NCI-H2196 treated with DMSO at 0.1 percent for 48 hours (cell line): ENCODE results near the gene DHH.

Experiments
- DNase-seq: peaks from one replicate; lab custom pipeline; 2025; ENCODE audit not compliant: unreplicated experiment; lab: John Stamatoyannopoulos, UW

The DHH gene

GRCh38 chr12:49051777-49052438, 42.7 kb downstream of the DHH start:
- no peak for DNase-seq

GRCh38 chr12:49051373-49051764, 43.2 kb downstream of the DHH start:
- DNase-seq, result no peak

- DNase-seq, result no peak
These were observed 43.9 kb downstream of the DHH start for GRCh38 chr12:49050507-49051372.

DNA sequence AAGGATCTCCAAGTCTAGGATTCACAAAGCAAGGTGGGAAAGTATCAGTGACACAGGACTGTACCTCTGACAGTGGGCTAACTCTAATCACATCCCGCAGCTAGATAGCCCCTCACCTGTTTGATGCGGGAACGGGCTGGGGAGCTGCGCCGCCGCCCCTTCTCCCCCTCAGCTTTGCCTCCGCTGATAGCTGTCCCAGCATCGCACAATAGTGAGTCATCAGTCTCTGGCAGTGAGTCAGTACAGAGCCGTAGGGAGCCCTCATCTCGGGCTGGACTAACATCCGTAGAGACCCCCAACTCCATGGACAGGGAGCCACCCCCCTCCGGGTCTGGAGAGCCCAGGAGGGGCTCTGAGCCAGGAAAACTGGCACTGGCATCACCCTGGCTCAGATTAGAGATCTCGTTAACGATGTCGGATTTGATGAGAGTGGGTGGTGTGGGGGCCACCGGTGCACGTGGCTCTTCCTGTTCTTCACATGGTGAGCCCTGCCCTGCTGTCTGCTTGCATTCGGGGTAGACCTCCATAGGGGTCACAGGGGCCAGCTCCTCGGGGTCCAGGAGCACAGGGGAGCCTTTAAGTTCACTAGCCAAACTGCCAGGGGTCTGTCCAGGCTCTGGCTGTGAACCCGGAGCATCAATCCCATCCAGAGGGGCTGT, 44.9 kb downstream of the DHH start:
- no peak for DNase-seq

- no peak for DNase-seq
These were observed 45.6 kb downstream of the DHH start for GRCh38 chr12:49048953-49049352.

DNA sequence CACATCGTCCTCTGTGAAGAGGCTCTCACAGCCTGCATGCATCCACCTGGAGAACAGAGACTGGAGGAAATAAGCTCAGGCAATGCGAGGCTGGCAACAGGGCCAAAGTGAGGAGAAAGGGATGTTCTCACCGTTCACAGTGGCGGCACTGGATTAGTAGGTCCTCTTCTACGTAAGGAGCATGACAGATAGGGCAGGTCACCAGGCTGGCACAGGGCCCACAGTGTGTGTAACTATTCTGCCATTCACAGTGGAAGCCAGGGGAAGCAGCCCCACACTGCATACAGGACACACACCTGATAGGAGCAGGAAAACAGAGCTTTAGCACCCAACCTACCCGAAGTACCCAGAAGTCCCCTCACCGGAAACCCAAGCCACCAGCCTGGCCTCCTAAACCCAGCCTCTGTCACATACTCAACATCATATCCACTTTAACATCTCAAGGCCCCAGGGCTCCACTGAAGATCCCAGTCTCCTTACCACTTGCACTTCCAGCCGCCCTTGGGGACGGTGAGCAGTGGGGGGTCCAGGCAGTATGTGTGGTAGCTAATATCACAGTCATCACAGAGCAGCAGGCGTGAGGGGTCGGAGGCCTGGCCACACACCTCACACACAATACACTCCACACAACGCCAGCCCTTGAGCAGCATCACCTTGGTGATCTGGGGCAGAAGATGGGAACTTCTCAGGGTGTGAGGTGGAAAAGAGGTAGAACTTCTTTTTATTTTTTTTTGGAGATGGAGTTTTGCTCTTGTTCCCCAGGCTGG, 48.3 kb downstream of the DHH start:
- DNase-seq, result no peak

DNA sequence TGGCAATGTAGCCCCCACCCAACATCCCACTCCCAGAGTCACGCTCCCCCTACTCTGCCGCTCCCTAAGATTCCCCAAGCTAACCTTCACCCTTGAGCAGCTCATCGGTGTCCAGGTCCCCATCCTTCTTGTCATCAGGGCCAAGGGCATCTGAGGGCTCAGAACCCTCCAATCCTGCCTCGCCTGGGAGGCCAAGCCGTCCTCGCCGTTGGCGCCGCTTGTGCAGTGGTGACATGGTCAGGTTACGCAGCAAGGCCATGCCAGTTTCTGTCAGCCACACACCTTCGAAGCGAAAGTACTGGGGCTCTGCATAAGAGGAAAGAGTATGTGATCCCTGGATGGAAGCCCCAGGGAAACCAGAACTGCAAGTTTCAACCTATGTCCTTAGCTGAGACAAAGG, 49.9 kb downstream of the DHH start:
- DNase-seq, result no peak

GRCh38 chr12:49043856-49044258, 50.7 kb downstream of the DHH start:
- no peak for DNase-seq

- no peak for DNase-seq
These were observed 51.4 kb downstream of the DHH start for GRCh38 chr12:49043241-49043640.

DNA sequence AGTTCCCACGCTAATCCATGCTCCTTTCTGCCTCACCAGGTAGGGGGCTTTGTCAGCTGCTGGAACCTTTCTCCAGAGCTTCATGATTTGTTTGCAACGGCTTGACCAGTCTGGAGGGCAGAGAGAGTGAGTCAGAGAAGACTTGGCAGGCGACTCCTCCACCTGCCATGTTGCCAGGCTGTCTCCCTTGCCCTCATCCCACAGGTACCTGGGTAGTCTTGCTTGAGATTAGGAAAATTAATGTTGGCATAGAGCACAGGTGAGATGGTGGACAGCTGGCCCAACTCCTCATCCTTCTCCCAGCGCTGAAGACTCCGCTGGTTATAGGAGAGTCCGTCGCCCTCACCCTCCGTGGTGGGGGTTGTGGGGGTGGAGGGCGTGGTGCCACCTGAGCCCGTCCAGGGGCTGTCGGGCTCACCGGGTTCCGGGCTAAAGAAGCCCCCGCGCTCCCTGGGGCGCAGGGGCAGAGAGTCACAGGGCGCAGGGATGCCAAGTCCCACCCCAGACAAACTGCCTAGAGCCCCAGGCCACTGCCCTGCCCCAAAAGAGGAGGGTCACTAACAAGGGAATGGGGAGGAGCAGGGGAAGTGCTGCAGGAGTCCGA, 52.6 kb downstream of the DHH start:
- DNase-seq, result no peak

GRCh38 chr12:49041036-49041880, 53.3 kb downstream of the DHH start:
- no peak for DNase-seq

- no peak for DNase-seq
These were observed 54.2 kb downstream of the DHH start for GRCh38 chr12:49040364-49040855.

GRCh38 chr12:49039421-49040363, 54.9 kb downstream of the DHH start:
- DNase-seq, result no peak

- no peak for DNase-seq
These were observed 56.2 kb downstream of the DHH start for GRCh38 chr12:49038291-49038955.

DNA sequence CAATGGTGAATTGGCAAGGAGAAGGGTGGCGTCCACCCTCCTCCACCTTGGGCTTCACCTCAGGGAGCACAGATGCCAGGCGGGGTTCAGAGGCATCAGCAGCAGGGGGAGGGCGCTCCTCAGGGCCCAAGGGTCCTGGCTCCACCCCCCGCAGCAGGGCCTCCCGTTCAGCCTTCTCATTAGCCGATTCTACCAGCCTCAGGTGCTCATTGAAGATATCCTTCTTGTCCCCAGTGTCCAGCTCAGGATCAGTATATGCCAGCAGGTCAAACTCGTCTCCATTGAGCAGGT, 56.7 kb downstream of the DHH start:
- DNase-seq, result no peak

DNA sequence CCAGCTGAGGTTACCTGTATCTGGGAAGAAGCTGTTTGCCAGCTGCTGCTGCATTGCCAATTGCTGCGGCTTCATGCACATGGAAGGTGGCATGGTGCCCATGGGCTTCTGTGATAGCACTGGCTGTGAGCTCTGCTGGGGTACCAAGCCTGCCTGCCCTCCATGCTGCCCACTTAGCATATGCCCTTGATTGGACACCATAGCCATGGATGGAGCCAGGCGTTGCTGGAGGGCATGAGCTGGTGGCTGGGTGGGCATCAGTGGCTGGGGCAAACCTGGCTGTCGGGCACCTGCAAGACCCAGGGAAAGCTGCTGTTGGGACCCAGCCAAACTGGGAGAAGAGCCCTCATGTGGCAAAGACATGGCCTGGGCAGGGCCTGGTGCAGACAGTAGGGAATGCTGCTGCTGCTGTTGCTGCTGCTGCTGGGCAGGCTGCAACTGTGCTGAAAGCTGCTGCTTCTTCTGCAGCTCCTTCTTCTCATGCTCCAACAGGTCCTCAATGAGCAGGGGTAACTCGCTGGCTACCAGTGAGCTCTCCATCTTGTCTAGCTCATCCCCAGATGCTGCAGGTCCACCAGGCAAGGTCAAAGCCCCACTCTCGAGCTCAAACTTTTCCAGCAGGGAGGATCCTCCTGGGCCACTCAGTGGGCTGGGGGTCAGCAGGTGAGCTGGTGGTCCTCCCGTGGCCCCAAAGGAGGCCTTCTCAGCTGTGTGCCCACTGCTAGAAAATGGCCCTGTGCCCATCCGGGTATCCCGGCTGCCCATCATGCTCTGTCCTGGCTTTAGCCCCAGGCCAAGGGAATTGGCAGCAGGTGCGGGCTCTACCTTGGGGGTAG, 57.3 kb downstream of the DHH start:
- DNase-seq, result no peak
